ENCODE results near the gene IRX4. TPM values are rescaled to one million over a fixed set of nuclear protein-coding genes. Genes with fewer than 3 reads are reported as not detected.

Gene IRX4
- total RNA-seq, 1 experiment from 2014 or later, result 16.5 TPM

DNA sequence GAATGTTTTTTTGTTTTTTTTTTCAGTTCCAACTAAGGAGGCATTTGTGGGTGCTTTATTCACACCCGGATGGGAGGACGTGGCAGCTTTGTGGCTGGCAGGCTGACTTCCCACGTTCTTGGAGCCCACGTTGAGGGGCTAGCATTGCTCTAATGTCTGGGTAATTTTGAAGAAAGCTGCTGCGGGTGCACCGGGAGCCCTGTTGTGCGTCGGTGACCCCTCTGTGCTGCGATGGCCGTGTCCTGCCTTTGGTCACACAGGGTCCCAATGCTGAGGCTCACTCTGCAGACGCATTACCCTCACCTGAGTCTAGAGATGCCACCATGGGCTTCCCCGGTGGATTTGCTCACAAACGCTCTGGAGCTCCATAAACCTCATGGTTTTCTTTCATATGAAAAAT, 47.3 kb downstream of the IRX4 start:
- ChIA-PET CTCF (no interaction called here), RAD21 (ENCODE audit: low non-redundant PET in 1 of 2, low total read pairs in 2 of 2, uncharacterized antibody in 2 of 2, unreplicated experiment in 2 of 2) (no interaction called here), POLR2A (no interaction called here)
- no peaks in the 10 kb centered on the region for H3K9me2 ChIP-seq (ENCODE audit: insufficient read depth)
- H2AFZ ChIP-seq (ENCODE audit: low read depth, low read length, poor library complexity, severe bottlenecking), result no peak overlapping the region
- H4K20me1 ChIP-seq (ENCODE audit: insufficient read depth), result no peaks in the 10 kb centered on the region
- H3K27me3 ChIP-seq (ENCODE audit: insufficient read depth, low read length), result no peaks in the 10 kb centered on the region
- ATAC-seq, result no peak
- DNase-seq (ENCODE audit: low read depth, low spot score), result no peak
- no peak overlapping the region for H3K4me3 ChIP-seq (replicated peaks in 1 of 2; ENCODE audit: low read depth in 1 of 2, low read length in 2 of 2)
- no peak for TF ChIP-seq EGR1 (IDR thresholded peaks at IDR 0.05; ENCODE audit: low read depth)
- TF ChIP-seq POLR2A (IDR thresholded peaks at IDR 0.05; ENCODE audit: borderline replicate concordance, extremely low read depth, insufficient read depth, insufficient read length), result no peak
- no peaks in the 10 kb centered on the region for H3K9me3 ChIP-seq (ENCODE audit: control insufficient read depth in 1 of 2, insufficient read depth in 1 of 2, low read depth in 1 of 2, low read length in 2 of 2)
- no peak overlapping the region for H3K4me2 ChIP-seq (ENCODE audit: low read length)
- H3K4me1 ChIP-seq (ENCODE audit: control insufficient read depth in 1 of 2, insufficient read depth in 2 of 2, low read length in 2 of 2), result no peaks in the 10 kb centered on the region
- H3K36me3 ChIP-seq (ENCODE audit: control insufficient read depth in 1 of 2, insufficient read depth in 2 of 2, low read length in 2 of 2), result no peaks in the 10 kb centered on the region; a peak in 1 of 4 replicates
- BruUV-seq (replicated peaks), result no TSS peak
- no peak overlapping the region for H3K27ac ChIP-seq (ENCODE audit: low read depth, low read length)
- H3K9ac ChIP-seq (ENCODE audit: low read length), result no peak overlapping the region
- intact Hi-C loops (cut with micrococcal nuclease), result no loop called here
- no peaks in the 10 kb centered on the region for H3K79me2 ChIP-seq (ENCODE audit: insufficient read depth, low read length)

DNA sequence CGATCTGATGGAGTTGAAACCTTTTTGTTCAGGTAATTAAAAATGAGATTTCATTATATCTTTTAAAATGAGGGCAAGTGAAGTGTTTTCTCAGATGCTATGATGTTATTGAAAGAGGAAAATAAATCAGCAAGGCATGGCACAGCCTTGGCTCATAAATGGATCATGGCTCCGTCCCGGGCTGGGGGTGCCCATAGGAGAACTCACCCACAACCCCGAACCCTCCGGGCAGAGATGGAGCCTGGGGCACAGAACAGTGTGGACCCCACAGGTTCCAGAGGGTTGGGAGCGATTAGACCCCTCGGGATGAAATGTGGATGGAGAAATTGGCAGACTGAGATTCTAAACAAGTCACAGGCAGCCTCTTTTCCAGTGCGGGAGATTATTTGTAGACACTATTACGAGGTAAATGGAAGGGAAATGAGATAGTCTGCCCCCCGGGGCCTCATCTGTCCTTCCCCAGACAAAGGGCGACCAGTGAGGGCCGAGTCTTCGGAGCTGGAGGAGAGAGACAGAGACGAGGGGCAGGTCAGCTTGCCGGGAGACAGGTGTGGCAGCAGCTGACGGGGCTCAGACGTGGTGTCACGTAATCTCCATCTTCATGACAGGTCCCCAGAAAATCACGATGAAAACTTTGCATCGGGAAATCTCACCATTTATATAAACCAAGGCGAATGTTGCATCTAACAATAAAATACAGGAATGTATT, 47.9 kb downstream of the IRX4 start:
- RAD21 ChIA-PET (ENCODE audit: low non-redundant PET in 1 of 2, low total read pairs in 2 of 2, uncharacterized antibody in 2 of 2, unreplicated experiment in 2 of 2), result no interaction called here

More for the DNA sequence above, 47.9 kb downstream of the IRX4 start:
- no peaks in the 10 kb centered on the region for H3K9me3 ChIP-seq (ENCODE audit: control insufficient read depth in 1 of 2, insufficient read depth in 1 of 2, low read depth in 1 of 2, low read length in 2 of 2)
- no peaks in the 10 kb centered on the region for H4K20me1 ChIP-seq (ENCODE audit: insufficient read depth)
- TF ChIP-seq POLR2A (IDR thresholded peaks at IDR 0.05; ENCODE audit: borderline replicate concordance, extremely low read depth, insufficient read depth, insufficient read length) (no peak), CEBPB (IDR thresholded peaks at IDR 0.05; ENCODE audit: low read depth) (no peak)
- TF ChIP-seq, protein P1, sequence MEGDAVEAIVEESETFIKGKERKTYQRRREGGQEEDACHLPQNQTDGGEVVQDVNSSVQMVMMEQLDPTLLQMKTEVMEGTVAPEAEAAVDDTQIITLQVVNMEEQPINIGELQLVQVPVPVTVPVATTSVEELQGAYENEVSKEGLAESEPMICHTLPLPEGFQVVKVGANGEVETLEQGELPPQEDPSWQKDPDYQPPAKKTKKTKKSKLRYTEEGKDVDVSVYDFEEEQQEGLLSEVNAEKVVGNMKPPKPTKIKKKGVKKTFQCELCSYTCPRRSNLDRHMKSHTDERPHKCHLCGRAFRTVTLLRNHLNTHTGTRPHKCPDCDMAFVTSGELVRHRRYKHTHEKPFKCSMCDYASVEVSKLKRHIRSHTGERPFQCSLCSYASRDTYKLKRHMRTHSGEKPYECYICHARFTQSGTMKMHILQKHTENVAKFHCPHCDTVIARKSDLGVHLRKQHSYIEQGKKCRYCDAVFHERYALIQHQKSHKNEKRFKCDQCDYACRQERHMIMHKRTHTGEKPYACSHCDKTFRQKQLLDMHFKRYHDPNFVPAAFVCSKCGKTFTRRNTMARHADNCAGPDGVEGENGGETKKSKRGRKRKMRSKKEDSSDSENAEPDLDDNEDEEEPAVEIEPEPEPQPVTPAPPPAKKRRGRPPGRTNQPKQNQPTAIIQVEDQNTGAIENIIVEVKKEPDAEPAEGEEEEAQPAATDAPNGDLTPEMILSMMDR (IDR thresholded peaks at IDR 0.05 in 2 of 3, conservative IDR thresholded peaks at IDR 0.05 in 1 of 3; ENCODE audit: borderline replicate concordance in 1 of 3, insufficient read depth in 1 of 3, low read depth in 2 of 3, low read length in 2 of 3), result no peak
- H3K4me1 ChIP-seq (ENCODE audit: control insufficient read depth in 1 of 2, insufficient read depth in 2 of 2, low read length in 2 of 2), result no peaks in the 10 kb centered on the region
- CTCF ChIA-PET, result no interaction called here
- POLR2A ChIA-PET, result no interaction called here
- no peaks in the 10 kb centered on the region for H3K27me3 ChIP-seq (ENCODE audit: insufficient read depth, low read length)
- no peak overlapping the region for H3K9ac ChIP-seq (ENCODE audit: low read length)
- no peak overlapping the region for H3K27ac ChIP-seq (ENCODE audit: low read depth, low read length)
- no peak for DNase-seq (ENCODE audit: low read depth, low spot score)
- no peak overlapping the region for H2AFZ ChIP-seq (ENCODE audit: low read depth, low read length, poor library complexity, severe bottlenecking)
- no peaks in the 10 kb centered on the region; a peak in 1 of 4 replicates for H3K36me3 ChIP-seq (ENCODE audit: control insufficient read depth in 1 of 2, insufficient read depth in 2 of 2, low read length in 2 of 2)
- H3K4me3 ChIP-seq (replicated peaks in 1 of 2; ENCODE audit: low read depth in 1 of 2, low read length in 2 of 2), result no peak overlapping the region
- no TSS peak for BruUV-seq (replicated peaks)
- H3K9me2 ChIP-seq (ENCODE audit: insufficient read depth), result no peaks in the 10 kb centered on the region
- no peaks in the 10 kb centered on the region for H3K79me2 ChIP-seq (ENCODE audit: insufficient read depth, low read length)
- no peak overlapping the region for H3K4me2 ChIP-seq (ENCODE audit: low read length)
- no peak for ATAC-seq
- intact Hi-C loops (cut with micrococcal nuclease), result no loop called here

All from HCT116 (cell line).